Uterus (tissue), 4 donors: ENCODE data around the gene RTEL1. TPM values are rescaled to one million over a fixed set of nuclear protein-coding genes. Genes with fewer than 3 reads are reported as not detected.

Experiments
- DNase-seq, 2 donors: peaks; one replicate each; pipeline ENCODE4 v3.0.0-alpha.2; 2019 to 2020
- H3K27ac ChIP-seq, 2 donors: fragments of 200-600 bp; sonication (generic); 1 replicate in 1 of 2; 2 replicates in 1 of 2; pipeline ENCODE4 v1.5.1; 2016 to 2018
- H3K27me3 ChIP-seq, 2 donors: fragments of 200-600 bp; sonication (generic); one replicate each; pipeline ENCODE4 v1.5.1; 2018 to 2019; ENCODE audit warnings: control low read depth in 1 of 2
- H3K36me3 ChIP-seq, 2 donors: fragments of 200-600 bp; sonication (generic); one replicate each; pipeline ENCODE4 v1.5.1; 2019; ENCODE audit warnings: control low read depth in 1 of 2
- H3K4me1 ChIP-seq, 2 donors: fragments of 200-600 bp; sonication (generic); one replicate each; pipeline ENCODE4 v1.5.1; 2018 to 2019; ENCODE audit warnings: control low read depth in 1 of 2
- H3K4me3 ChIP-seq, 2 donors: fragments of 200-600 bp; sonication (generic); 1 replicate in 1 of 2; 2 replicates in 1 of 2; pipeline ENCODE4 v1.5.1; 2018 to 2019; ENCODE audit warnings: mild to moderate bottlenecking in 1 of 2
- H3K9me3 ChIP-seq, 2 donors: fragments of 200-600 bp; sonication (generic); one replicate each; pipeline ENCODE4 v1.5.1; 2019; ENCODE audit warnings: control low read depth in 1 of 2
- CTCF ChIP-seq, 4 experiments: fragments of 200-600 bp in 2 of 4; fragments of 450-650 bp in 2 of 4; sonication (generic) in 2 of 4; IDR thresholded peaks; one replicate each; pipeline ENCODE4 v1.5.1; 2016 to 2019; ENCODE audit warnings: antibody characterized with exemption in 4 of 4, mild to moderate bottlenecking in 2 of 4, moderate library complexity in 1 of 4
- POLR2A ChIP-seq, 2 donors: fragments of 450-650 bp; IDR thresholded peaks; one replicate each; pipeline ENCODE4 v1.6.1; 2016; ENCODE audit warnings: antibody characterized with exemption in 2 of 2, mild to moderate bottlenecking in 1 of 2, moderate library complexity in 1 of 2
- intact Hi-C: fragments of 100-400 bp; cut with DNase I; formaldehyde crosslinking; loops from one replicate; pipeline ENCODE4 v1.15.1; 2023; ENCODE audit warnings: low total_unique reads
- total RNA-seq, 4 donors: library from RNA; depleted of rRNA in 3 of 4; stranded (reverse); fragments of >200 nt in 3 of 4; gene quantifications; one replicate each; pipeline versions ENCODE4 v1.1.0 to v1.2.4, GENCODE V29; 2014 to 2023
- donor health status: DM: yes; HTN: yes; CAD: no.

The RTEL1 gene
- total RNA-seq, 4 donors from 2014 or later = 17.4 to 56.5 (median 26.6) TPM

GRCh38 chr20:63699466-63700198, 41.5 kb downstream of the RTEL1 start:
- Histone ChIP-seq H3K36me3 (no peaks in the 10 kb centered on the region), H3K27ac (peak overlapping the region in 1 of 2 donors; percentile 49), H3K27me3 (no peaks in the 10 kb centered on the region), H3K9me3 (no peaks in the 10 kb centered on the region), H3K4me3 (no peak overlapping the region), H3K4me1 (peaks cover 0 to 8% of the 10 kb centered on the region in 2 donors)
- DNase-seq = peak; percentile 25 to 32
- intact Hi-C loops = no loop called here
- TF ChIP-seq POLR2A (IDR thresholded peaks at IDR 0.05) (no peak), CTCF (IDR thresholded peaks at IDR 0.05) (no peak)

GRCh38 chr20:63700199-63701050, 42.3 kb downstream of the RTEL1 start:
- no peak for TF ChIP-seq CTCF (IDR thresholded peaks at IDR 0.05)
- peak in 1 of 2 donors; percentile 21 for DNase-seq
- H3K36me3 ChIP-seq = no peaks in the 10 kb centered on the region
- peak overlapping the region in 1 of 2 donors; percentile 49 for H3K27ac ChIP-seq
- intact Hi-C loops = no loop called here
- H3K9me3 ChIP-seq = no peaks in the 10 kb centered on the region
- H3K4me1 ChIP-seq = peaks cover 0 to 8% of the 10 kb centered on the region in 2 donors
- no peak overlapping the region for H3K4me3 ChIP-seq
- H3K27me3 ChIP-seq = no peaks in the 10 kb centered on the region

- Histone ChIP-seq H3K36me3 (no peaks in the 10 kb centered on the region), H3K4me1 (peaks cover 0 to 8% of the 10 kb centered on the region in 2 donors), H3K4me3 (no peak overlapping the region), H3K27ac (no peak overlapping the region), H3K9me3 (no peaks in the 10 kb centered on the region), H3K27me3 (no peaks in the 10 kb centered on the region)
- no peak for DNase-seq
- intact Hi-C loops = no loop called here
- no peak for TF ChIP-seq POLR2A (IDR thresholded peaks at IDR 0.05)
- TF ChIP-seq CTCF (IDR thresholded peaks at IDR 0.05) = no peak
Measured at GRCh38 chr20:63701051-63701328, 42.9 kb downstream of the RTEL1 start.

GRCh38 chr20:63701329-63702035, 43.4 kb downstream of the RTEL1 start:
- H3K4me3 ChIP-seq = no peak overlapping the region
- H3K27ac ChIP-seq = no peak overlapping the region
- intact Hi-C loops = no loop called here
- no peak for TF ChIP-seq POLR2A (IDR thresholded peaks at IDR 0.05)
- TF ChIP-seq CTCF (IDR thresholded peaks at IDR 0.05) = no peak
- no peaks in the 10 kb centered on the region for H3K9me3 ChIP-seq
- H3K27me3 ChIP-seq = no peaks in the 10 kb centered on the region
- no peaks in the 10 kb centered on the region for H3K36me3 ChIP-seq
- H3K4me1 ChIP-seq = peaks cover 0 to 7% of the 10 kb centered on the region in 2 donors
- DNase-seq = peak in 1 of 2 donors; percentile 16
